Activated CD4-positive, alpha-beta T cell treated with anti-CD3 and anti-CD28 coated beads, Interleukin-2, Interleukin-4, amounts not matched to agents 100 ng/mL and 50 ng/mL, durations not matched to agents 16 hours and 8 hours (primary cell): ENCODE data around the gene GEMIN7.
"Not testable (repeated sequence)": the region's sequence is repeated elsewhere in the genome, so short reads cannot be mapped to it uniquely, and the experiment has no call there.

ENCODE experiments used
- DNase-seq: peaks from one replicate; pipeline ENCODE4 v3.0.0-alpha.2; 2020; ENCODE audit warnings: low spot score

GEMIN7 gene

DNA sequence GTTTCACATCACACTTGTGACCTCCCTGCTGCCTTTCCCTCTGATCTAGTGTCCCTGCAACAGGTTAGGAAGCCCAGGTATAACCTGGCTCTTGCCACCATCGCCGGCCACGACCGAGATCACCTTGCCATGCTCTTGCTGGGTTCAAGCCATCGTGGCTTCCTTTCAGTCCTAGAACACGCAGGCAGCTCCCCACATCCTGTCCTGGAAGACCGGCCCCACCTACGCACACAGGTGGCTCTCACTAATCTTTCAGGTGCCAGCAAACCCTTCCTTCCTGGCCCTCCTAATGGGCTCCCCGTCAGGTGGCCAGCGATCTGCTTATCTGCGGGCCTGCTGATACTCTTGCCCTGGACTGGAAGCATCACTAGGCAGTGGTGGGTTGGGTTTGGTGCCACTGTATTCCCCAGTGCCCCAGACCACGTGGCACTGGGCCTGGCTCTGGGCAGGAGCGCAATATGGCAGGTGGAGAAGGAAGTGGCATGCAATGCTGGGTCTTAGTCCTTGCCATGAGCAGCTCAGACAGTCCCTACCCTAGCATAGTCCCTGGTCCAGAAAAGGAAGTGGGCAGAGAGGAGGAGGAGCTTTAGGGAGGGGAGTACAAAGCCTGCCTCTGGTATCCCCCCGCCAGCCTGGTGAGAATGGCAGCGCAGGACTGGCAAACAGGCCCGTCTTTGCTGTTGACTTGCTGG, 25.7 kb downstream of the GEMIN7 start:
- no peak for DNase-seq

DNA sequence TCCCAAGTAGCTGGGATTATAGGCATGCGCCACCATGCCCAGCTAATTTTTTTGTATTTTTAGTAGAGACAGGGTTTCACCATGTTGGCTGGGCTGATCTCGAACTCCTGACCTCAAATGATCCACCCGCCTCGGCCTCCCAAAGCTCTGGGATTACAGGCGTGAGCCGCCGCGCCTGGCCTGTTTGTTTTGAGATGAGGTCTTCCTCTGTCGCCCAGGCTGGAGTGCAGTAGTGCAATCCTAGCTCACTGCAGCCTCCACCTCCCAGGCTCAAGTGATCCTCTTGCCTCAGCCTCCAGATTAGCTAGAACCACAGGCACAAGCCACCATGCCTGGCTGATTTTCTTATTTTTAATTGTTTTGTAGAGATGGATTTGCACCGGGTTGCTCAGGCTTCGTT, 27.3 kb downstream of the GEMIN7 start:
- not testable (repeated sequence) for DNase-seq

DNA sequence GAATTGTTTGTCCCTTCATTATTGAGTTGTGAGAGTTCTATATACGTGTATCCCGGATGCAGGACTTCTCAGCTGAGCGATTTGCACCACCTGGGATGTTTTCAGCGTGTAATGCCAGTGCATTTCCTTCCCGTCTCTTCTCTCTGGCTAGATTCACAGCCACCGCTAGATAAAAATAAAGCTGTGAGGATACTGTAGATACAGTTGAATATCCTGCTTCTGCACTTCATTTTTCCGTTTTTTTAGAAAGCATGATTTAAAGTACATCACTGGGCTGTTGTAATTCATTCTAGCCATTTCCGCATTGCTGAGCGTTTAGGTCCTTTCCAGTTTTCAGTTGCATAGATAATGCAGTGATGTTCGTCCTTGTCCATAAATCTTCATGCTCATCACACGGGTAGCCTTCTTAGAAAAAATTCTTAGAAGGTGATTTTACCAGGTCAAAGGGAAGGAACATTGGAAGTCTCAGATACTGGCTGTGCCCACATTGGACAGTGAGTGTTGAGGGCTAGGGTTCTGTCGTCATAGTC, 28.6 kb downstream of the GEMIN7 start:
- no peak for DNase-seq

DNA sequence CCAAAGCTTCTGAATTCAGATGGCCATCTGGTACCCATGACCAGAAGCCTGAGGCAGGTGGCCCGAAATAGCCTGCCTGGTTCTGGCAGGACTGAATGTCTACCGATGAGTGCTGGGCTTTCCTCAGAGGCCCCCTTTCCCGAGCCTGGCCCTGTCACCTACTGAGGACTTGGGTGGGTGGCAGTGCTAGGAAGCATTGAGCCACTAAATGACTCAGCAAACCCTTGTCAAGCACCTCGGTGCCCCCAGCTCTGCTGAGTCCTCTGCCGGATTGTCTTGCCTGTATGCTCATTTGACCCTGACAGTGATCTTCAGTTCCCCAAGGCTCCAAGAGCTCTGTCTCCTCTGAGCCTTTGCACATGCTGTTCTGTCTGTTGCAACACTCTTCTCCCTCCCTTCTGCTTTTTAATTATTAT, 31.8 kb downstream of the GEMIN7 start:
- DNase-seq, result no peak

DNA sequence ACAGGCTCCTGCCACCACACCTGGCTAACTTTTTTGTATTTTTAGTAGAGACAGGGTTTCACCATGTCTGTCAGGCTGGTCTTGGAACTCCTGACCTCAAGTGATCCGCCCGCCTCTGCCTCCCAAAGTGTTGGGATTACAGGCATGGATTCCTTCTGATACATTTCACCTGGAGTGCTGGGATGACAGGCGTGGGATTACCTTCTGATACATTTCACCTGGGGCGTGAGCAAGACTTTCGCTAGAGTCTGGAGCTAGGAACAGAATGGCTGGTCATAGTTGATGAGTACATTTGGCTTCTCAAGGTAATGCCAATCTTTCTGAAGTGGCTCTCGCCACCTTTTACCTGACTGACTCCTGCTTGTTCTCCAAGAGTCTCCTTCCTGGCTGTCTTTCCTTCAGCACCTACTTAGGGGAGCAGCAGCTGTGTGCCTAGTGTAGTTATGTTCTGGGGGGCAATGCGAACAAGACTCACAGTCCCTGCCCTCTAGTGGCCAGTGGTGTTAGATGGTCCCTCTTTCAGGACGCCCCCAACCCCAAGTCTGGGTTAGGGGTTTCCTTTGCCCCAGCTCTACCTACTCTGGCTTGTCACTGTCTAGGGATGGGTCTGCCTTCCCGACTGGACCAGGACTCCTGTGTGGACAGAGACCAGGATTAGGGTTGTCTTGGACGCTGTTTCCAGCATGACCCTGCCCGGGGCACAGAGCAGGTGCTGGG, 33.2 kb downstream of the GEMIN7 start:
- no peak for DNase-seq

DNA sequence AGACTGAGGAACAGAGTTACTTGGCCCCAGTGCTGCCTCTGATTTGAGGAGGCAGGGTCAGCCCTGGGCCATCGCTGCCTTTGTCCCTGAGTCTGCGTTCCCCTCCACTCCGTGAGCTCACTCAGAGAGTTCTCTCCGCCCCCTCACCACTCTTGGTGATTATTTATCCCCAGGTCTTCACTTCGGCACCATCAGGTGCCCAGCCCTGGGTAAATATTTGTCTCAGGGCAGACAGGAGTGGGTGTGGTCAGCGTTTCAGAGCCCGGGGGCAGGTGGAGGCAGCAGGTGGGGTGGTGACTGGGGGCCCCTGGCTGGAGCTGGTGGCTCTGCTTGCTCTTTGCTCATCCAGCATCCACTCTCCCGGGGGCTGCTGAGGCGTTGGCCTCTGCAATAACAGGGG, 34.6 kb downstream of the GEMIN7 start:
- DNase-seq, result no peak

DNA sequence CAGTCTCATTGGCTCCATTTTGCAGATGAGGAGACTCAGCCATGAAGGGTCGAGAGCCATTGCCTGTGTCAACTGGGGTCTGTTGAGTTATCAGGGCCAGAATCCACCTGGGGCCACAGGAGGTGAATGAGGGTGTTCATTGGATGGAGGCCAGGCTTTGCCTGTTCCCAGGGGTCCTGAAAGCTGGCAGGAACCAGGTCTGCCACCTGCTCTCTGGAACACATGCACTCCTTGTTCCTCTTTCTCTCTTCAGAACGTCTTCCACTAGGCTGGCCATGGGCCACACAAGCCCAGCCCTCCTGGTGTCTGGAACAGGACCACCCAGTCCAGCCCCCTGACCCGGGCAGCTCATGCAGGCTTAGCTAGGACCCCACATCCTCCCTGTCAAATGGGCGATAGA, 35.1 kb downstream of the GEMIN7 start:
- no peak for DNase-seq

DNA sequence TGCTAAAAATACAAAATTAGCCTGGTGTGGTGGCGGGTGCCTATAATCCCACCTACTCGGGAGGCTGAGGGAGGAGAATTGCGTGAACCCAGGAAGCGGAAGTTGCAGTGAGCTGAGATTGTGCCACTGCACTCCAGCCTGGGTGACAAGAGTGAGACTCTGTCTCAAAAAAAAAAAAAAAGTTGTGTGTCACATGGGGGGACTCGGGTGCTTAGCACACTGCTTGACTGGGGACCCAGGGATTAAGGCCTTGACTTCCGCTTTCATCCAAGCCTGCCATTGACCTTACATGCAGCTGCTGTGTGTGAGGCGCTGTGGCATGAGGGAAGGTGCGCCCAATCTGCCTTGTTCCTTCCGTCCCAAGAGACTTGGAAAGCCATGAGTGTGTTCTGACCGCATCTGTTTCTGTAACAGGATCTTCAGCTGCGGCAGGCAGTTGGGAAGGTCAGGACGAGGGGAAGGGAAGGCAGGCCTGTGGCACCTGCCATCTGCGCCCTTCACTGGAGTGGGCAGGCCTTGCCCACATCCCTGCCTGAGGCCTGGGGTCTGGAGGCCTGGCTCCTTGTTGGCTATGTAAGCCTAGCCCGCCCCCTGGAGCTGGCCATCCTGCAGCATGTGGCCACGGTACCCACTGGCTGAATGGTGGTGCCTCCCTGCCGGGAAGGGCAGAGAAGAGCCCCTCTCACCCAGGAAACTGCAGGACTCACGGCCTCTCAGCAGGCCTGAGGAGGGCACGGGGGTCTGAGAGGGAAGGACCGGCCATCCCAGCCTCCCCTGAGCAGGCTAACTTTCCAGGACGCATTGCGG, 37.0 kb downstream of the GEMIN7 start:
- no peak for DNase-seq

DNA sequence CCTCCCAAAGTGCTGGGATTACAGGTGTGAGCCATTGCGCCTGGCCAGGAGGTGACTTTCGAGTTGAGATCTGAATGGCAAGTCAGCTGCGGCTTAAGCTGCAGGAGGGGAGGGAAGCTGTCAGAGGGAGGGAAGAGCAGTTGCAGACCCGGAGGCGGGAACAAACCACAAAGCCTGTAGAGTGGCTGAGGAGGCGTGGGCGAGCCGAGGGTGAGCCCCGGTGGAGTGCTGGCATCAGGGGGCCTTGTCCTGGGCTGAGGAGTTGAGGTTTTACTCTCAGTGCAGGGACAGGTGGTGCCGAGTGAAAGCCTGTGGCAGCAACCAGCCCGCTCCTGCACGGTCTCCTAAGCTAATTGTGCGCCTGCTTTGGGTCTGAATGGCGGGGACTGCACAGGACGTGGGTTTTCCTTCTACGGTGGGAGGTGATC, 38.1 kb downstream of the GEMIN7 start:
- DNase-seq, result peak; percentile 63

DNA sequence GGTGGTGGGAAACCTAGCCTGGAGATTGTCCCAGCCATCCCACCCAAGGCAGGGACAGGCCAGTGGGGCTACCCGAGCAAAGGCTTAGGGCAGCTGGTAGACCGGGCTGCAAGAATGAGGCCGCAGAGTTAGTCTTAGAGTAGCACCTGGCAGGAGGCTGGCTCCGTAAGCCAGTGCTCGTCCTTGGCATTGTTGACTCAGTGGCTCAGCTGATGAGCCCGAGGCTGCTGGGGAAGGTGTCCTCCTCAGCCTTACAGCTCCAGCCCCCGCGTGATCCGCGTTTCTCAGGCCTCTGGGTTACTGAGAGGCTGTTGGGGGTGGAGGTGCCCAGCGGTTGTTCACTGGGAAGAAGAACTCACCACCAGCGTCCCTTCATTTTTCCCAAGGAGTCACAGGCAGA, 38.6 kb downstream of the GEMIN7 start:
- no peak for DNase-seq

DNA sequence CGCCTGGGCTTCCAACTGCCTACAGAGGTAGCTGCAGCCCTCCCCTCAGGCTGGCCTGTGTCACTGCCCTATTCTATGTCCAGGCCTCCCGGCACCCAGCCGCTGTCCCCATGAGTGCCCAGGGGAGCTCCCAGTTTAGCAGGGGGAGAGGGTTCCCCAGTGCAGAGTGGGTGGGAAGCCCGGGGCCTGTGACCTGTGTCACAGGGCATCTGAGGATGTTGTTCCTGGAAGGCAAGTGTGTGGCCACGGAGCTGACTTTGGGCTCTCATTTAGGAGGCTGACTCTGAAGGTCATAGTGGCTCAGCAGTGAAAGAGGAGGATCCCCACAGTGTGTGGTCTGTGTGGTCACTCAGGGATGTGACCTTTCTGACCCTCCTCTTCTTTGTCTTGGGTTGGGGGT, 39.0 kb downstream of the GEMIN7 start:
- DNase-seq, result no peak

DNA sequence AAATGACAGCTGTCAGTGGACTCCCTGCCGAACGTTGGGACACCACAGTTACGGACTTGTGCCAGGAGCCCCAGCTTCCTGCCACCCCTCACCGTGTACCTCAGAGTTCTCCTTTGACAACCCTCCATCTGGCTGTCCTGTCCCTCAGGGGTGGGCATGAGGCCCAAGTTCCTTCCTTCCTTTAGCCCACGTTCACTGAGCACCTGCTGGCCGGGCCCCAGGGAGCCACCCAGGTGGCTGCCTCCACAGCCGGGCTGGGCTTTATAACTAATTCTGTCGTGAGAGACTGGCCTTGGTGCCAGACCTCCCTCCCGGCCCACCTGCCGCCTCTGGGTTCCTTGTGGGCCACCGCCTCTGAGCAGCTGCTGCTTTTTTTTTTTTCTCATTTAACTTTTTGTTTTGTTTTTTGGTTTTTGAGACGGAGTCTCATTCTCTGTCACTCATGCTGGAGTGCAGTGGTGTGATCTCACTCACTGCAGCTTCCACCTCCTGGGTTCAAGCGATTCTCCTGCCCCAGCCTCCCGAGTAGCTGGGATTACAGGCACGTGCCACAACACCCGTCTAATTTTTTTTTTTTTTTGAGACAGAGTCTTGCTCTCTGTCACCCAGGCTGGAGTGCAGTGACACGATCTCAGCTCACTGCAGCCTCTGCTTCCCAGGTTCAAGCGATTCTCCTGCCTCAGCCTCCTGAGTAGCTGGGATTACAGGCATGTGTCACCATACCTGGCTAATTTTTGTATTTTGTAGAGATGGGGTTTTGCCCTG, 39.7 kb downstream of the GEMIN7 start:
- DNase-seq, result not testable (repeated sequence)

DNA sequence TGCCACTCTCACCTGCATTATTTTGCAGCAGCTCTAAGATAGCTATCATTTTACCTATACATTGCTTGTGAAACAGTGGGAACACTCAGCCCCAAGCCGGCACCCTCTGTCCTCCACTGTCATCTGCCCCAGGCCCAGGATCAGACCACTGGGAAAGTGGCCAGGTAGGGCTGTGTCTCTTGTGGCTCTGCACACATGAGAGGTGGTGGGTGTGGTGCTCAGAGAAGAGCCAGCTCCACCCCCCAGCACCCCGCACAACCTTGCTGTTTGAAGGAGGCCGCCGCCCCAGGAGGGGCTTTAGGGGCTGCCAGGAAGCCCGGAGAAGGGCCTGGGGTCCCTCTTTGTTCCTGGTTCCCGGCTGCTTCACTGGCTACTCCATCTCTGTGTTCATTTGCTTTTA, 40.5 kb downstream of the GEMIN7 start:
- DNase-seq, result no peak

DNA sequence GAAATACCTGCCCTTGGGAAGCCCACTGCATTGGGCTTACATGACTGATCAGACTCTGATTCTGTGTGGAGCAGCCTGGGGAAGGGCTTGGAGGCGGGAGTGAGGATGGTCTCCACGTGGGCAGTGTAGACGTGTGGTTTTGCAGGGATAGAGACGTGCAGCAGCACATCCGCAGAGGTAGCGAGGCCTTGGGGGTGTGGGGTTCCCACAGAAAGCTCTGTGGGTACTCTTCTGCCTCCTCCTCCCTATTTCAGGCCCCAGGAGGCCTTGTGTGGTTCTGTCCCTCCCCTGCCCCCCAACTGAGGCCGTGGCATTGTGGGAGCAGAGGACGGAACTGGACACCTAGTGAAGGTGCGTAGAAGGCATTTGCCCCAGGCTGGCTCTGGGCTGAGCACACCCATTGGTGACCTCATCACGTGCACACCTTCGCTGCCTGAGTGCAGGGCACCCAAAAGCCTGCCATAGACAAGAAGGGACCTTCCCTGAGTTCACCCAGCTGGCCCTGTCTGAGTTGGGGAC, 42.8 kb downstream of the GEMIN7 start:
- no peak for DNase-seq

DNA sequence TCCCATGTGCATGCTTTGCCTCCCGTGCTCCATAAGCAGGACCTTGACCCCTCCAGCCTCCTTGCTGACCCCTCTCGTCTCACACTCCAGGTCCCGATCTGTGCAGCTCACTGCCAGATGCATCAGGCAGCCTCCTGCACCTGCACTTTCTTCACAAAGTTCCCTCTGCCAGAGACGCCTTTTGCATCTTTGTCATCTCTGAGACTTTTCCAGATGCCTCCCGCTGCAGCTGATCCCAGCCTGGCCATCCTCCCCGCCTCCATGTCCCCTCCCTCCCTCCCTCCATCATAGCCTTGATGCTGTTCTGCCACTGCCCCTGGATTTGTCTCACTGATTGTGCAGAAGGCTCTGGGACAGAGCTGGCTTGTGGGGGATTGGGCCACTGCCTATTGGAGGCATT, 43.8 kb downstream of the GEMIN7 start:
- DNase-seq, result no peak

DNA sequence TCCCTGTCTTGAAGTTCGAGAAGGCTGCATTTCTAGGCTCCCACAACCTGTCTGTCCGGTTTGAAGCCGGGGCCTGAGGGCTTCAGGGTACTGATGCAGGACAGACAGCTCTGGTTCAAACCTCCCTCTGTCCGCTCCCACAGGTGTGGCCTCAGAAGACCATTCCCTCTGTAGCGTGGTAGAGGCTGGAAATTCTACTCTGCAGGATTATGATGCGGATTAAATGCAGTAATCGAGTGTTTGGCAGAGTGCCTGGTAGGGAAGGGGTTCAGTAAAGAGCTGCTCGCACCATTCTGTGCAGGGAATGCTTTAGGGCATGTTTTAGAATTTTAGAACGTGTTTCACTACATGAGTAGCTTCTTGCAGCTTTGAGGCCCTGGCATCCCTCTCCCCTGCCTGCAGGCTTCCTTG, 44.4 kb downstream of the GEMIN7 start:
- no peak for DNase-seq

DNA sequence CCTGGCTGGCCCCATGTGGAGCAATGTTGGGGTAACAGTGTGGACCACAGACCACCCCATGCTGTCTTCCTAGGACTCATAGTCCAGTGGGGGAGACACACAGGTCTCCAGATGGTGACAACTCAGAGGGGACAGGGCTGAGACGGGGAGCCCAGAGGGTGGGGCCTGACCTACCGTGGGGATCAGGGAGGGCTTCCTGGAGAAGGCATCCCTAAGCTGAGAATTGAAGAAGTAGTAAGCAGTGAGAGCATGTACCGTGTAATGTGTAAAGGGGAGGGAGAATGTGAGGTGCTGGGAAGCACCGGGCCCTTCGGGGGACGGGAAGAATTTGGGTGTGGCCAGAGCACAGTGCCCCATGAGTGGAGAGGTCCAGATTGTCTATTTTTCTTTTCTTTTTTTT, 45.0 kb downstream of the GEMIN7 start:
- no peak for DNase-seq

DNA sequence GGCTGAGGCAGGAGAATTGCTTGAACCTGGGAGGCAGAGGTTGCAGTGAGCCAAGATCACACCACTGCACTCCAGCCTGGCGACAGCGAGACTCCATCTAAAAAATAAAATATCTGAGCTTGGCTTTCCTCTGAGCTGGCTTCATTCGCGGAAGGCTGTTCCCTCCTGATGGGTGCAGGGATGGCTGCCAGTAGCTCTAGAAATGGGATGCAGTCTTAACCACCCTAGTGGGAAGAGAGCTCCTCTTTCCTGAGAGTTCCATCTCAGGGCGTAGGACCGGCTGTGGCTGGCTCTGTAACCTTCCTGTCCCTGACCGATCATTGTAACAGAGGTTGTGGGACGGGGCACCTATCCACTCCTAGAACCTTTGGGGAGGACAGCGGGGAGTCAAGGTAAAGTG, 46.3 kb downstream of the GEMIN7 start:
- DNase-seq, result no peak

DNA sequence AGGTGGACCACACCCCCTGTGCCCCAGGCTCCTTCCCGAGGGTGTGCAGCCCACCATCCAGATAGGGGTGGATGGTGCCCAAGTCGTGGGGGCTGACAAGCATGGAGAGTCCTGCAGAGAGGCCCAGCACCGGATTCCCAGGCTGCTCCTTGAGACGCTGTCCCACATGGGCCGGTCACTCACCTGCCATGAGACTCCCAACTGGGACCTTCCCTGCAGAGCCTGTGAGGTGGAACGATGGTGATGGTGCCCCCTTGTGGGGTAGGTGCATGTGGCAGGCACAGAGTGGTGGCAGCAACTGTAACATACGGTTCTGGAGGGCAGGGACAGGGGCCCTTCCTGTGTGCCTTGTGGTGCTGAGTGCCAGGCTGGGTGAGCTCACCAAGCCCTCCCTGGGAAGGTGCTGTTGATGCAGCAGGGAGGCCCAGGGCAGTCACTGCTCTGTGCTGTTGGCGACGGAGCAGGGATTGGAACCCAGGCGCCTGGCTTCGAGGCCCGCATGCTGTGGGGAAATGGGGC, 47.0 kb downstream of the GEMIN7 start:
- DNase-seq, result peak; percentile 69

DNA sequence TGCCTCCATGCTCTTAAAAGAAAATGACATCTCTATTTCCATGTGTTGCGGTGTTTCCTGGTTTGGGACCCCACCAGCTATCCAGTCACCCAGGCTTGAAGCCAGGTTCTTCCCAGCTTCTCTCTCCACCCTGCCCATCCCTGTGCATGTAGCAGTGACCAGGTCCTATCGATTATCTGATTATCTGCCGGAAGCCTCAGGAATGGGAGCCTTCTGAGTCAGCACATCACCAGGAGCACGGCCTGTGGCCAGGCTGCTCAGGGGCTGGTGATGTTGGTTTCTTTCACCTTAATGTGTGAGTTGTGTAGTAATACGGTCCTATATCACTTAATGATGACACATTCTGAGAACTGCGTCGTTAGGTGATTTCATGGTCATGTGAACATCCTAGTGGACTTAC, 47.6 kb downstream of the GEMIN7 start:
- DNase-seq, result no peak

DNA sequence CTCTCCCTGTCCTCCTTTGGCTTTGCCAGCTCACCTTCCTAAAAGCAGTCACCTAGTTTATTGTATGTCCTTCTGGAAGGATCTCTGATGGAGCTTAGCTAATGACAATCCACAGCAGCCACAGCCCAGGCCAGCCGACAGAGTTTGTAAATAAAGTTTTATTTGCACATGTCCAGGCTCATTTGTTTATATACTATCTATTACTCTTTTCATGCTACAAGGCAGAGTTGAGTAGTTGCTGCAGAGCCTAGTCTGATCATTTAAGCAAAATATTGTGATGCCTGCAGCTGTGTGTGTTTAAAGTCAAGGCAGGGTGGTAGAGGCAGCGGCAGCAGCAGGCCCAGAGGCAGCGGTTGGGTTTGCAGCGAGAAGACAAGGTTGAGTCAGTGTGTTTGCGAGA, 49.1 kb downstream of the GEMIN7 start:
- no peak for DNase-seq

DNA sequence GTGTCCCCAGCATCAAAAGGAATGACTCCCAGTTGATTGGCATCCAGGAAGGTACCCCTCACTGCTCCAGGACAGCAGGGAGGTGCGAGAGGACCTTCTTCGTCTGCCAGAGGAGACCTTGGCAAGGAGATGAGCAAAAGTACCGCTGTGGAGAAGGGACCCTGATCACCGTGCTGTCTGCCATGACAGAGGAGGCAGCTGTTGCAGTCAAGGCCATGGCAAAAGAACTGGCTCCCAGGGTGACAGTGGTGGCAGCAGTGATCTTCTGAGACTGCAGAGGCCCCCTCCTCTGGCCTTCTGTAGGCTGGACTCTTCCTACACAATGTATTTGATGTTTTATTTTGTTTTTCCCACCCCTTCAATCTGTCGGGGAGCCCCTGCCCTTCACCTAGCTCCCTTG, 49.7 kb downstream of the GEMIN7 start:
- DNase-seq, result no peak
